ENCODE data around the gene RNF11. TPM values are rescaled to one million over a fixed set of nuclear protein-coding genes. Genes with fewer than 3 reads are reported as not detected.

Gene RNF11
- total and polyA plus RNA-seq, 2 of the 8 experiments (the other 6 are each of a cell fraction or from before 2014, with no cell fraction given): 49.6 to 54.2 TPM

- Histone ChIP-seq H3K27ac (ENCODE audit: low read depth, low read length) (no peak overlapping the region), H3K4me2 (ENCODE audit: insufficient read depth in 1 of 2, low read depth in 2 of 2, low read length in 2 of 2) (no peak overlapping the region), H2AFZ (ENCODE audit: low read length) (no peak overlapping the region), H3K14ac (ENCODE audit: insufficient read length) (no peak overlapping the region), H4K20me1 (replicated peaks in 1 of 2; ENCODE audit: control insufficient read depth in 1 of 2, insufficient read depth in 2 of 2, low read length in 2 of 2) (no peaks in the 10 kb centered on the region), H3K23me2 (ENCODE audit: low read depth, low read length) (no peaks in the 10 kb centered on the region), H3K56ac (replicated peaks; ENCODE audit: insufficient read length, low read depth, low read length) (no peak overlapping the region), H2BK15ac (ENCODE audit: low read length) (no peak overlapping the region), H3K4me1 (replicated peaks in 1 of 4; ENCODE audit: control insufficient read depth in 3 of 4, insufficient read depth in 4 of 4, low read length in 3 of 4) (peaks cover 0 to 7% (median 5%) of the 10 kb centered on the region in 4 experiments; a peak in 5 of 7 replicates), H2AK5ac (ENCODE audit: low read depth, low read length) (no peak overlapping the region), H4K5ac (ENCODE audit: insufficient read length, low read depth, low read length) (no peak overlapping the region), H4K8ac (ENCODE audit: extremely low read depth, insufficient read depth, low read length) (no peak overlapping the region), H2BK5ac (ENCODE audit: low read depth, low read length) (no peak overlapping the region), H4K91ac (replicated peaks; ENCODE audit: insufficient read length, low read length) (no peak overlapping the region), H3K9me3 (ENCODE audit: insufficient read depth in 2 of 2, low read depth in 1 of 2, low read length in 1 of 2) (peaks cover 0 to 3% of the 10 kb centered on the region in 2 experiments; a peak in 2 of 4 replicates), H3K18ac (ENCODE audit: extremely low read depth, low read length) (no peak overlapping the region), H3K27me3 (replicated peaks in 1 of 4; ENCODE audit: control insufficient read depth in 3 of 4, extremely low read depth in 1 of 4, insufficient read depth in 3 of 4, low read length in 3 of 4) (no peaks in the 10 kb centered on the region; a peak in 1 of 7 replicates), H2BK120ac (replicated peaks; ENCODE audit: low read depth, low read length) (no peak overlapping the region), H3K23ac (ENCODE audit: insufficient read length) (no peak overlapping the region), H3K9ac (replicated peaks in 1 of 4; ENCODE audit: extremely low read depth in 1 of 4, low read depth in 3 of 4, low read length in 3 of 4) (no peak overlapping the region), H3K4ac (replicated peaks; ENCODE audit: insufficient read length, low read depth, low read length) (no peak overlapping the region), H3K4me3 (ENCODE audit: extremely low read depth in 1 of 4, insufficient read depth in 2 of 4, low read depth in 3 of 4, low read length in 4 of 4) (no peak overlapping the region), H3K36me3 (ENCODE audit: control insufficient read depth in 2 of 4, insufficient read depth in 4 of 4, low read length in 3 of 4) (no peaks in the 10 kb centered on the region), H3K79me1 (ENCODE audit: low read depth, low read length) (no peaks in the 10 kb centered on the region), H2BK20ac (ENCODE audit: low read length) (no peak overlapping the region), H3K79me2 (ENCODE audit: control insufficient read depth in 1 of 2, insufficient read depth in 2 of 2, low read length in 2 of 2) (no peaks in the 10 kb centered on the region), H2BK12ac (ENCODE audit: low read depth, low read length) (no peak overlapping the region)
- DNase-seq (ENCODE audit: low read depth in 1 of 2, low spot score in 2 of 2): no peak
- FAIRE-seq: no peak
- TF ChIP-seq KDM1A (IDR thresholded peaks at IDR 0.05; ENCODE audit: borderline replicate concordance, low read length) (no peak), RAD21 (IDR thresholded peaks at IDR 0.05 in 1 of 2, conservative IDR thresholded peaks at IDR 0.05 in 1 of 2; ENCODE audit: low read depth in 2 of 2, low read length in 2 of 2) (peak; percentile 25 to 56; a peak in 2 of 4 replicates)
- TF ChIP-seq, protein P1, sequence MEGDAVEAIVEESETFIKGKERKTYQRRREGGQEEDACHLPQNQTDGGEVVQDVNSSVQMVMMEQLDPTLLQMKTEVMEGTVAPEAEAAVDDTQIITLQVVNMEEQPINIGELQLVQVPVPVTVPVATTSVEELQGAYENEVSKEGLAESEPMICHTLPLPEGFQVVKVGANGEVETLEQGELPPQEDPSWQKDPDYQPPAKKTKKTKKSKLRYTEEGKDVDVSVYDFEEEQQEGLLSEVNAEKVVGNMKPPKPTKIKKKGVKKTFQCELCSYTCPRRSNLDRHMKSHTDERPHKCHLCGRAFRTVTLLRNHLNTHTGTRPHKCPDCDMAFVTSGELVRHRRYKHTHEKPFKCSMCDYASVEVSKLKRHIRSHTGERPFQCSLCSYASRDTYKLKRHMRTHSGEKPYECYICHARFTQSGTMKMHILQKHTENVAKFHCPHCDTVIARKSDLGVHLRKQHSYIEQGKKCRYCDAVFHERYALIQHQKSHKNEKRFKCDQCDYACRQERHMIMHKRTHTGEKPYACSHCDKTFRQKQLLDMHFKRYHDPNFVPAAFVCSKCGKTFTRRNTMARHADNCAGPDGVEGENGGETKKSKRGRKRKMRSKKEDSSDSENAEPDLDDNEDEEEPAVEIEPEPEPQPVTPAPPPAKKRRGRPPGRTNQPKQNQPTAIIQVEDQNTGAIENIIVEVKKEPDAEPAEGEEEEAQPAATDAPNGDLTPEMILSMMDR (IDR thresholded peaks at IDR 0.05; ENCODE audit: control extremely low read depth in 1 of 3, insufficient read depth in 1 of 3, low read depth in 1 of 3, low read length in 3 of 3): peak in 2 of 3 experiments; percentile 11 to 16; a peak in 2 of 4 replicates
- POLR2A ChIA-PET (ENCODE audit: partially characterized antibody): interaction anchor here (1.0 kb wide), 1 partner anchor 11 kb away, joined by 3 read pairs; no protein-coding TSS in a partner anchor
- WGBS, 2 experiments (ENCODE audit: extremely low coverage in 1 of 2, insufficient coverage in 1 of 2, insufficient read length in 1 of 2, insufficient replicate concordance in 2 of 2, low coverage in 1 of 2, low lambda C conversion rate in 2 of 2, missing lambda C conversion rate in 1 of 2): 89% methylated on average over 10 of the region's 11 CpGs; no CpG with 5 or more reads in 1 of the 2 experiments
- CTCF ChIA-PET (ENCODE audit: partially characterized antibody): interaction anchor here (1.0 to 2.1 kb wide), 2 partner anchors 10 to 13 kb away, joined by 3 to 8 read pairs; no protein-coding TSS in a partner anchor
Measured at GRCh38 chr1:51299185-51299885, 63.3 kb downstream of the RNF11 start.
